Esophagus muscularis mucosa (tissue), 4 donors: Measurements from ENCODE around the gene FAM118B. TPM values are rescaled to one million over a fixed set of nuclear protein-coding genes. Genes with fewer than 3 reads are reported as not detected.

Experiments
- DNase-seq: peaks from one replicate; pipeline ENCODE4 v3.0.0-alpha.2; 2017; ENCODE audit errors: extremely low spot score
- H3K27ac ChIP-seq, 4 donors: fragments of 200-600 bp; sonication (generic); replicated peaks in 1 of 4; 1 replicate in 3 of 4; 2 replicates in 1 of 4; pipeline ENCODE4 v1.5.1; 2016 to 2019; ENCODE audit warnings: mild to moderate bottlenecking in 1 of 4
- H3K27me3 ChIP-seq, 4 donors: fragments of 200-600 bp; sonication (generic); one replicate each; pipeline versions ENCODE4 v1.5.1 to v1.6.0; 2016 to 2019
- H3K36me3 ChIP-seq, 4 donors: fragments of 200-600 bp; sonication (generic); one replicate each; pipeline ENCODE4 v1.5.1; 2016 to 2019
- H3K4me1 ChIP-seq, 4 donors: fragments of 200-600 bp; sonication (generic); one replicate each; pipeline ENCODE4 v1.5.1; 2016 to 2019
- H3K4me3 ChIP-seq, 4 donors: fragments of 200-600 bp; sonication (generic); 1 replicate in 2 of 4; 2 replicates in 2 of 4; pipeline ENCODE4 v1.5.1; 2016 to 2019; ENCODE audit warnings: mild to moderate bottlenecking in 4 of 4, moderate library complexity in 1 of 4
- H3K9me3 ChIP-seq, 4 donors: fragments of 200-600 bp; sonication (generic); 1 replicate in 3 of 4; 2 replicates in 1 of 4; pipeline ENCODE4 v1.5.1; 2016 to 2019
- EP300 ChIP-seq: sonication (generic); formaldehyde crosslinking; IDR thresholded peaks from one replicate; pipeline ENCODE4 v1.6.1; 2017; ENCODE audit warnings: antibody characterized with exemption
- POLR2A ChIP-seq: fragments of 450-650 bp; IDR thresholded peaks from one replicate; pipeline ENCODE4 v1.6.1; 2017; ENCODE audit warnings: antibody characterized with exemption, moderate library complexity, mild to moderate bottlenecking, low read depth
- POLR2AphosphoS5 ChIP-seq, 2 donors: sonication (generic); formaldehyde crosslinking; IDR thresholded peaks; one replicate each; pipeline ENCODE4 v1.6.1; 2017; ENCODE audit warnings: antibody characterized with exemption in 2 of 2
- WGBS: methylation state at CpG from one replicate; pipeline ENCODE4 v1.1.5; 2018; 5-methylcytosine and 5-hydroxymethylcytosine counted together
- intact Hi-C: fragments of 100-400 bp; cut with DNase I; formaldehyde crosslinking; loops from one replicate; pipeline ENCODE4 v1.15.1; 2023
- total RNA-seq, 4 donors: library from RNA; depleted of rRNA; stranded (reverse); fragments of >200 nt; gene quantifications; one replicate each; pipeline versions ENCODE4 v1.1.0 to v1.2.1, GENCODE V29; 2016
- TF ChIP-seq, protein P1 (sequence below), 3 experiments: fragments of 200-600 bp in 2 of 3; fragments of 450-650 bp in 1 of 3; sonication (generic) in 2 of 3; IDR thresholded peaks; one replicate each; pipeline ENCODE4 v1.5.1; 2017 to 2019; ENCODE audit warnings: antibody characterized with exemption in 3 of 3, mild to moderate bottlenecking in 2 of 3, moderate library complexity in 1 of 3

Gene FAM118B
- total RNA-seq, 4 donors from 2014 or later = 14.1 to 22.8 (median 17.9) TPM

GRCh38 chr11:126193038-126193478 is 18.5 kb upstream of the FAM118B start:
- Histone ChIP-seq H3K4me1 (peaks cover 0 to 18% (median 14%) of the 10 kb centered on the region in 4 donors), H3K9me3 (no peaks in the 10 kb centered on the region), H3K27ac (no peak overlapping the region), H3K27me3 (no peaks in the 10 kb centered on the region), H3K36me3 (peaks cover 3 to 81% (median 66%) of the 10 kb centered on the region in 4 donors), H3K4me3 (no peak overlapping the region)
- WGBS = 85% methylated on average over 14 of the region's 16 CpGs
- TF ChIP-seq EP300 (no peak), POLR2A (no peak), POLR2AphosphoS5 (IDR thresholded peaks at IDR 0.05) (no peak)
- TF ChIP-seq, protein P1, sequence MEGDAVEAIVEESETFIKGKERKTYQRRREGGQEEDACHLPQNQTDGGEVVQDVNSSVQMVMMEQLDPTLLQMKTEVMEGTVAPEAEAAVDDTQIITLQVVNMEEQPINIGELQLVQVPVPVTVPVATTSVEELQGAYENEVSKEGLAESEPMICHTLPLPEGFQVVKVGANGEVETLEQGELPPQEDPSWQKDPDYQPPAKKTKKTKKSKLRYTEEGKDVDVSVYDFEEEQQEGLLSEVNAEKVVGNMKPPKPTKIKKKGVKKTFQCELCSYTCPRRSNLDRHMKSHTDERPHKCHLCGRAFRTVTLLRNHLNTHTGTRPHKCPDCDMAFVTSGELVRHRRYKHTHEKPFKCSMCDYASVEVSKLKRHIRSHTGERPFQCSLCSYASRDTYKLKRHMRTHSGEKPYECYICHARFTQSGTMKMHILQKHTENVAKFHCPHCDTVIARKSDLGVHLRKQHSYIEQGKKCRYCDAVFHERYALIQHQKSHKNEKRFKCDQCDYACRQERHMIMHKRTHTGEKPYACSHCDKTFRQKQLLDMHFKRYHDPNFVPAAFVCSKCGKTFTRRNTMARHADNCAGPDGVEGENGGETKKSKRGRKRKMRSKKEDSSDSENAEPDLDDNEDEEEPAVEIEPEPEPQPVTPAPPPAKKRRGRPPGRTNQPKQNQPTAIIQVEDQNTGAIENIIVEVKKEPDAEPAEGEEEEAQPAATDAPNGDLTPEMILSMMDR (IDR thresholded peaks at IDR 0.05) = no peak
- DNase-seq = no peak
- intact Hi-C loops = loop anchor here (1.0 to 5.0 kb wide), 2 partner anchors 131 to 270 kb away; partner anchors contain the start of gene CDON

DNA sequence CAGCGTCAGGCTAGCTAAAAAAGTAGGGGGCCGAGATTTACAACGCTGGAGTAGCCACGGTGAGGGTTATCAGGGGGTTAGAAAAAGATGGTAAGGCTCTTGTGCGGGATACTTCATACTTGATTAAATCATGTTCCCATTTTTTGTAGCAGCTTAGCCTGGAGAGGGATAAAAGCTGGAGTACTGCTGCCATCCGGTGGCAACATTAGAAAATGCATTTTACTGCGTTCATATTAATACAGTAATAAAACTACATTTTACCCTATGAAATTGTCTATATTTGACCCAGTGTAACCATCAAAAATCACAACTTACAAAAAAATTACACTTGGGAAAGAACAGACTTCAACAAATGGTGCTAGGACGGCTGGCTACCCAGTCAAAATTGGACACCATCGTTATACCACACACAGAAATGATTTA is 17.4 kb upstream of the FAM118B start:
- intact Hi-C loops = loop anchor here (5.0 kb wide), 1 partner anchor 132 kb away; the partner anchor contains the start of gene CDON
- no peaks in the 10 kb centered on the region for H3K27me3 ChIP-seq
- no peak overlapping the region for H3K4me3 ChIP-seq
- no peak for DNase-seq
- WGBS = 43% methylated on average over 9 of the region's 9 CpGs
- no peaks in the 10 kb centered on the region for H3K9me3 ChIP-seq
- TF ChIP-seq EP300 = no peak
- TF ChIP-seq, protein P1 (IDR thresholded peaks at IDR 0.05) = peak; percentile 72 to 79 (median 76)
- peaks cover 3 to 83% (median 71%) of the 10 kb centered on the region in 4 donors for H3K36me3 ChIP-seq
- H3K27ac ChIP-seq = no peak overlapping the region
- peaks cover 0 to 18% (median 14%) of the 10 kb centered on the region in 4 donors for H3K4me1 ChIP-seq

DNA sequence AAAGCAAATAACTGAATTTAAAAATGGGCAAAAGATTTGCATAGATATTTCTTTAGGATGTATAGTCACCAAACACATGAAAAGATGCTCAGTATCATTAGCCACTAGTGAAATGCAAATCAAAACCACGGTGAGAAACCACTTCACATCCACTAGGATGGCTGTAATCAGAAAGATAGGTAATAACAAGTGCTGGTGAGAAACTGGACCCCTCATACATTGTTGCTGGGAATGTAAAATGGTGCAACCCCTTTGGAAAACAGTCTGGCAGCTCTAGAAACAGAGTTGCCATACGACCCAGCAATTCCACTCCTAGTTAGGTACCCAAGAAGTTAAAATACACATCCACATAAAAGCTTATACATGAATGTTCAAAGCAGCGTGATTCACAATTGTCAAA is 16.5 kb upstream of the FAM118B start:
- no peak overlapping the region for H3K27ac ChIP-seq
- H3K4me1 ChIP-seq = peaks cover 0 to 18% (median 14%) of the 10 kb centered on the region in 4 donors
- DNase-seq = no peak
- intact Hi-C loops = no loop called here
- H3K36me3 ChIP-seq = peaks cover 8 to 83% (median 78%) of the 10 kb centered on the region in 4 donors
- H3K9me3 ChIP-seq = no peaks in the 10 kb centered on the region
- H3K27me3 ChIP-seq = no peaks in the 10 kb centered on the region
- TF ChIP-seq POLR2AphosphoS5 (IDR thresholded peaks at IDR 0.05) = no peak
- WGBS = 96% methylated on average over 3 of the region's 3 CpGs
- no peak overlapping the region for H3K4me3 ChIP-seq

DNA sequence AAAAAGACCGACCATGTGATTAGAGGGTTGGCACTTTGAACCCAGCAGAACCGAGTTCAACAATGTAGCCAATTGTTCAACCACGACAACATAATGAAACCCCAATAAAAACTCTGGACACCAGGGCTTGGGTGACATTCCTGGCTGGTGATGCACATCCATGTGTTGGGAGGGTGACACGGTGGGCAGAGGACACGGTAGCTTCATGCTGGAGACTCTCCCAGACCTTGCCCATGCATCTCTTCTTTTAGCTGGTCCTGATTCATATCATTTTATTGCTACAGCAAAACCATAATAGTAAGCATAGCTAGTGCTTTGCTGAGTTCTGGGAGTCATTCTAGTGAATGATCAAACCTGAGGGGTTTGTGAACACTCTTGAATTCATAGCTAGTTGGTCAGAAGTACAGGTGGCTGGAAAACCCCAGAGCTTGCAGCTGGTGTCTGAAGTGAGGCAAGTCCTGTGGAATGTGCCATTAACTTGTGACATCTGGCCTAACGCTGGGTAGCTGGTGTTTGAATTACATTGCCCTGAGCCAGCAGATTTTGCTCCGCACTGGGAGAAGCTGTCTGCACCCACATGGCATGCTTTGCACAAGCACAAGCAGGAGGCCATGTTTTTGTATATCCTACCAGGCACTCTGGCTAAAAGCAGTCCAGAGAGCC is 14.2 kb upstream of the FAM118B start:
- WGBS = 89% methylated on average over 7 of the region's 7 CpGs
- H3K4me3 ChIP-seq = no peak overlapping the region
- no peak for DNase-seq
- intact Hi-C loops = no loop called here
- H3K36me3 ChIP-seq = peaks cover 26 to 90% (median 81%) of the 10 kb centered on the region in 4 donors
- H3K4me1 ChIP-seq = peaks cover 0 to 15% (median 10%) of the 10 kb centered on the region in 4 donors
- H3K27me3 ChIP-seq = no peaks in the 10 kb centered on the region
- H3K9me3 ChIP-seq = no peaks in the 10 kb centered on the region
- no peak overlapping the region for H3K27ac ChIP-seq
- TF ChIP-seq POLR2AphosphoS5 (IDR thresholded peaks at IDR 0.05) (no peak), POLR2A (no peak), EP300 (no peak)
- TF ChIP-seq, protein P1 (IDR thresholded peaks at IDR 0.05) = no peak

DNA sequence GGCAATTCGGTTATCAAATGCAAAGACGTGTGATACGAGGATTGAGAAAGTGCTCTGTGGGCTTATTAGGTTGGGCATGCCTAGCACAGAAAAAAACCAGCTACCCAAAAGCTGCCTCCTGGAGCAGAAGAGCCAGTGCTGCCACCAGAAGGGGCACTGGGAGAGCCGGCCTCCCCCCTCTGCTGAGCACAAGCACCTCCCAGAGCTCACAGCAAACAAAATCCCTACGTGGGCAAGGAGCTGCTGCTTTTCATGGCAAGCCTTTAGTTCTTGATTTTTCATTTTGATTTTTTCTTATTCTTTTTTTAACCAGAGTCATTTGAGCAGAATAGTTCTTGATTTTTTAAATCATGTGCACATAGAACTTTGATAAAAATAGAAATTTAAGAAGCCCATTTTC is 12.9 kb upstream of the FAM118B start:
- Histone ChIP-seq H3K9me3 (no peaks in the 10 kb centered on the region), H3K4me1 (peaks cover 0 to 6% (median 5%) of the 10 kb centered on the region in 4 donors), H3K36me3 (peaks cover 38 to 90% (median 81%) of the 10 kb centered on the region in 4 donors), H3K4me3 (no peak overlapping the region), H3K27ac (no peak overlapping the region), H3K27me3 (no peaks in the 10 kb centered on the region)
- no peak for DNase-seq
- 87% methylated on average over 5 of the region's 5 CpGs for WGBS
- TF ChIP-seq POLR2A (no peak), EP300 (no peak), POLR2AphosphoS5 (IDR thresholded peaks at IDR 0.05) (no peak)
- TF ChIP-seq, protein P1 (IDR thresholded peaks at IDR 0.05) = no peak
- intact Hi-C loops = no loop called here
